Measurements from ENCODE around the gene CGRRF1. TPM values are rescaled to one million over a fixed set of nuclear protein-coding genes. Genes with fewer than 3 reads are reported as not detected.

Gene CGRRF1
- total and polyA plus RNA-seq, 2 of the 13 experiments (the other 11 are each of a cell fraction or from before 2014, with no cell fraction given) = 16.8 to 18.2 TPM

GRCh38 chr14:54567639-54568561 lies 58.2 kb downstream of the CGRRF1 start (continued):
- TF ChIP-seq TSC22D2 (CRISPR knock-in tag; IDR thresholded peaks at IDR 0.05; ENCODE audit: borderline replicate concordance) (no peak), HES4 (CRISPR knock-in tag; IDR thresholded peaks at IDR 0.05; ENCODE audit: borderline replicate concordance) (no peak), IRF2 (CRISPR knock-in tag; IDR thresholded peaks at IDR 0.05) (no peak), ZNF687 (CRISPR knock-in tag; IDR thresholded peaks at IDR 0.05) (peak; percentile 66), MIXL1 (CRISPR knock-in tag; IDR thresholded peaks at IDR 0.05) (no peak), RFX5 (IDR thresholded peaks at IDR 0.05; ENCODE audit: low read depth, low read length) (no peak), YEATS4 (CRISPR knock-in tag; IDR thresholded peaks at IDR 0.05; ENCODE audit: borderline replicate concordance) (0 out of 2 replicates have a peak, but pooled peaks have one; percentile 41), SP4 (CRISPR knock-in tag; IDR thresholded peaks at IDR 0.05) (no peak), PAWR (CRISPR knock-in tag; IDR thresholded peaks at IDR 0.05; ENCODE audit: borderline replicate concordance) (no peak), ZSCAN5A (CRISPR knock-in tag; IDR thresholded peaks at IDR 0.05; ENCODE audit: borderline replicate concordance) (no peak), FOXP4 (CRISPR knock-in tag; IDR thresholded peaks at IDR 0.05) (no peak), ZNF230 (CRISPR knock-in tag; IDR thresholded peaks at IDR 0.05) (no peak), CEBPB (IDR thresholded peaks at IDR 0.05; ENCODE audit: borderline replicate concordance, low read depth, low read length) (no peak), ZNF740 (CRISPR knock-in tag; IDR thresholded peaks at IDR 0.05) (no peak), SOX13 (IDR thresholded peaks at IDR 0.05) (no peak), SOX13 (CRISPR knock-in tag; conservative IDR thresholded peaks at IDR 0.05 in 1 of 2, IDR thresholded peaks at IDR 0.05 in 1 of 2) (no peak), ZNF879 (CRISPR knock-in tag; IDR thresholded peaks at IDR 0.05) (no peak), SMC3 (IDR thresholded peaks at IDR 0.05; ENCODE audit: low read length) (no peak)

All from HepG2 (cell line).